SK-N-DZ (cell line): Measurements from ENCODE around the gene RANBP1.

Source experiments
- DNase-seq: peaks from one replicate; pipeline ENCODE4 v3.0.0-alpha.2; 2015; ENCODE audit warnings: low spot score
- small RNA-seq, 2 experiments: library from RNA; depleted of rRNA; stranded (forward); fragments of <200 nt; gene quantifications; one replicate each; pipeline ENCODE3, GENCODE V24; 2014

The RANBP1 gene

GRCh38 chr22:20171288-20172140 is 55.6 kb downstream of the RANBP1 start:
- no peak for DNase-seq

GRCh38 chr22:20172141-20172613 is 56.3 kb downstream of the RANBP1 start:
- DNase-seq, result no peak

- no peak for DNase-seq
Observed at GRCh38 chr22:20173246-20173645, 57.3 kb downstream of the RANBP1 start.

GRCh38 chr22:20173772-20174171 is 57.9 kb downstream of the RANBP1 start:
- no peak for DNase-seq

GRCh38 chr22:20174785-20175596 is 59.1 kb downstream of the RANBP1 start:
- DNase-seq, result peak; percentile 46

- no peak for DNase-seq
Observed at GRCh38 chr22:20175597-20175900, 59.6 kb downstream of the RANBP1 start.

GRCh38 chr22:20176421-20177085 is 60.6 kb downstream of the RANBP1 start:
- no peak for DNase-seq

Small RNA genes lying within 50 kb of the gene (small RNA-seq; reads per million reads assigned to genes)
- 0 to 0.13 reads per million in 2 experiments for gene MIR6816
- 0 reads per million in 2 experiments for gene RF00017
- gene RF00599, result 0 reads per million in 2 experiments
